Activated CD4-positive, alpha-beta T cell treated with anti-CD3 and anti-CD28 coated beads, Interleukin-2, amount 10 ng/mL, durations not matched to agents 24 days and 14 days (primary cell): ENCODE results near the gene IPMK. TPM values are rescaled to one million over a fixed set of nuclear protein-coding genes. Genes with fewer than 3 reads are reported as not detected.

Source experiments
- DNase-seq: peaks from one replicate; pipeline ENCODE4 v3.0.0; 2022
- H3K27ac Mint-ChIP-seq: one replicate; pipeline ENCODE4 v1.8.0; 2022; ENCODE audit warnings: mild to moderate bottlenecking, mixed read lengths
- H3K27me3 Mint-ChIP-seq: one replicate; pipeline ENCODE4 v1.8.0; 2022; ENCODE audit warnings: mixed read lengths
- H3K36me3 Mint-ChIP-seq: one replicate; pipeline ENCODE4 v1.8.0; 2022; ENCODE audit warnings: low read depth, mild to moderate bottlenecking, mixed read lengths
- H3K4me1 Mint-ChIP-seq: one replicate; pipeline ENCODE4 v1.8.0; 2021; ENCODE audit warnings: mixed read lengths
- H3K4me3 Mint-ChIP-seq: one replicate; pipeline ENCODE4 v1.8.0; 2022; ENCODE audit warnings: mild to moderate bottlenecking, moderate library complexity, mixed read lengths
- H3K9me3 Mint-ChIP-seq: one replicate; pipeline ENCODE4 v1.8.0; 2021; ENCODE audit warnings: mixed read lengths
- intact Hi-C: fragments of 100-400 bp; cut with micrococcal nuclease; formaldehyde crosslinking; loops from one replicate; pipeline ENCODE4 v1.15.1; 2023
- total RNA-seq: library from RNA; stranded (reverse); gene quantifications from 2 replicates; pipeline ENCODE4 v1.2.3, GENCODE V29; 2022

Gene IPMK
- total RNA-seq, 1 donor from 2014 or later: 9.0 TPM

DNA sequence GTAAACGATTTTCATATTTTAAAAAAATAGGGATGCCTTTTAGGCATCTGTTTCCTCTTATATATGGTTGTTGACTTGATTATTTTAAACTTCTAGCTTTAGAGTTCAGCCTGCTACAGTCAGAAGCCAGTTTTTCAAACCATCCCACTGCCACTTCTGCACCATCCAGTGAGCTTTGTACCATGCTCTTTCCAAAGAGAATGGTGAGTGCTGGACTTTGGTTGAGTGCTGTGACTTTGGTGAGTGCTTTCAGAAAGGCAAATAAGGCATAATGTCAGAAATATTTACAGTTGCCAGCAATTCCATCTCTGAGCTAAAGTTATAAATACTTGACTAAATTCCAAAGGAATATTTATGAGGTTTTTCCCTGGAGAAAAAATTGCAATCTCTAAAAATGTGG lies 117.4 kb downstream of the IPMK start:
- Mint-ChIP-seq H3K9me3 (no peaks in the 10 kb centered on the region), H3K4me1 (no peaks in the 10 kb centered on the region), H3K36me3 (no peaks in the 10 kb centered on the region), H3K27me3 (peaks cover 2% of the 10 kb centered on the region), H3K4me3 (no peak overlapping the region), H3K27ac (no peak overlapping the region)
- intact Hi-C loops: no loop called here
- no peak for DNase-seq

DNA sequence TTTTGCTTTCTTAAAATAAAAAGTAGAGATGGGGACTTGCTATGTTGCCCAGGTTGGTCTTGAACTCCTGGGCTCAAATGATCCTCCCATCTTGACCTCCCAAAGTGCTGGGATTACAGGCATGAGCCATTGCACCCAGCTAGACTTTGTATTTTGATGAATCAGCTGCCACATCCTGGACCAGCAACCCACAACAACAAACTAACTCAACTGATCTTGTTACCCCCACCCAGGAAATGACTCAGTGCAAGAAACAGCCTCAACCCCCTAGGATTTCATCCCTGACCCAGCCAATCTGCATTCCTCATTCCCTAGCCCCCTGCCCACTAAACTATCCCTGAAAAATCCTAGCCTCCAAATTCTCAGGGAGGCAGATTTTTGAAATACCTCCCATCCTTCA lies 123.8 kb downstream of the IPMK start:
- peaks cover 7% of the 10 kb centered on the region for H3K4me1 Mint-ChIP-seq
- no peaks in the 10 kb centered on the region for H3K36me3 Mint-ChIP-seq
- peaks cover 14% of the 10 kb centered on the region for H3K9me3 Mint-ChIP-seq
- peaks cover 4% of the 10 kb centered on the region for H3K27me3 Mint-ChIP-seq
- intact Hi-C loops: no loop called here
- H3K4me3 Mint-ChIP-seq: no peak overlapping the region
- DNase-seq: no peak
- no peak overlapping the region for H3K27ac Mint-ChIP-seq

Other genes with a start within 250 kb of the IPMK start
- gene CISD1, start 1.3 kb upstream of the IPMK start, total RNA-seq: 62.6 and 64.2 TPM in 2 replicates
- gene UBE2D1, start 67.1 kb upstream of the IPMK start, total RNA-seq: 15.1 and 19.4 TPM in 2 replicates
- 102 and 108 TPM in 2 replicates for gene TFAM, start 117.5 kb upstream of the IPMK start, total RNA-seq
- not detected in 2 replicates for gene BICC1, start 245.0 kb upstream of the IPMK start, total RNA-seq